ENCODE results near the gene LMX1B.

Gene LMX1B

GRCh38 chr9:126663661-126664072 is 49.9 kb downstream of the LMX1B start:
- TF ChIP-seq FOXP2 (optimal IDR thresholded peaks at IDR 0.05; ENCODE audit: borderline replicate concordance, extremely low read depth, extremely low read length, insufficient read depth) (no peak), SIN3A (IDR thresholded peaks at IDR 0.05; ENCODE audit: borderline replicate concordance, insufficient read depth, low read length) (no peak), REST (IDR thresholded peaks at IDR 0.05; ENCODE audit: insufficient read depth in 1 of 2, low read depth in 2 of 2, low read length in 2 of 2) (no peak), POLR2AphosphoS5 (IDR thresholded peaks at IDR 0.05; ENCODE audit: low read depth, low read length) (no peak), TAF1 (IDR thresholded peaks at IDR 0.05; ENCODE audit: borderline replicate concordance, insufficient read depth, low read length) (no peak)

GRCh38 chr9:126664900-126665643 is 51.3 kb downstream of the LMX1B start:
- TF ChIP-seq REST (IDR thresholded peaks at IDR 0.05; ENCODE audit: insufficient read depth in 1 of 2, low read depth in 2 of 2, low read length in 2 of 2) (no peak), POLR2AphosphoS5 (IDR thresholded peaks at IDR 0.05; ENCODE audit: low read depth, low read length) (no peak), FOXP2 (optimal IDR thresholded peaks at IDR 0.05; ENCODE audit: borderline replicate concordance, extremely low read depth, extremely low read length, insufficient read depth) (no peak), TAF1 (IDR thresholded peaks at IDR 0.05; ENCODE audit: borderline replicate concordance, insufficient read depth, low read length) (no peak), SIN3A (IDR thresholded peaks at IDR 0.05; ENCODE audit: borderline replicate concordance, insufficient read depth, low read length) (no peak)

GRCh38 chr9:126665644-126666035 is 51.9 kb downstream of the LMX1B start:
- TF ChIP-seq SIN3A (IDR thresholded peaks at IDR 0.05; ENCODE audit: borderline replicate concordance, insufficient read depth, low read length) (no peak), REST (IDR thresholded peaks at IDR 0.05; ENCODE audit: insufficient read depth in 1 of 2, low read depth in 2 of 2, low read length in 2 of 2) (no peak), FOXP2 (optimal IDR thresholded peaks at IDR 0.05; ENCODE audit: borderline replicate concordance, extremely low read depth, extremely low read length, insufficient read depth) (no peak), TAF1 (IDR thresholded peaks at IDR 0.05; ENCODE audit: borderline replicate concordance, insufficient read depth, low read length) (no peak), POLR2AphosphoS5 (IDR thresholded peaks at IDR 0.05; ENCODE audit: low read depth, low read length) (no peak)

- TF ChIP-seq REST (IDR thresholded peaks at IDR 0.05; ENCODE audit: insufficient read depth in 1 of 2, low read depth in 2 of 2, low read length in 2 of 2) (no peak), FOXP2 (optimal IDR thresholded peaks at IDR 0.05; ENCODE audit: borderline replicate concordance, extremely low read depth, extremely low read length, insufficient read depth) (no peak), POLR2AphosphoS5 (IDR thresholded peaks at IDR 0.05; ENCODE audit: low read depth, low read length) (no peak), SIN3A (IDR thresholded peaks at IDR 0.05; ENCODE audit: borderline replicate concordance, insufficient read depth, low read length) (no peak), TAF1 (IDR thresholded peaks at IDR 0.05; ENCODE audit: borderline replicate concordance, insufficient read depth, low read length) (no peak)
Observed at GRCh38 chr9:126666155-126666803, 52.6 kb downstream of the LMX1B start.

Measured in PFSK-1 (cell line).